Measurements from ENCODE around the gene DCBLD2. TPM values are rescaled to one million over a fixed set of nuclear protein-coding genes. Genes with fewer than 3 reads are reported as not detected.

DCBLD2 gene
- total RNA-seq, 1 experiment from 2014 or later, result 70.2 TPM

DNA sequence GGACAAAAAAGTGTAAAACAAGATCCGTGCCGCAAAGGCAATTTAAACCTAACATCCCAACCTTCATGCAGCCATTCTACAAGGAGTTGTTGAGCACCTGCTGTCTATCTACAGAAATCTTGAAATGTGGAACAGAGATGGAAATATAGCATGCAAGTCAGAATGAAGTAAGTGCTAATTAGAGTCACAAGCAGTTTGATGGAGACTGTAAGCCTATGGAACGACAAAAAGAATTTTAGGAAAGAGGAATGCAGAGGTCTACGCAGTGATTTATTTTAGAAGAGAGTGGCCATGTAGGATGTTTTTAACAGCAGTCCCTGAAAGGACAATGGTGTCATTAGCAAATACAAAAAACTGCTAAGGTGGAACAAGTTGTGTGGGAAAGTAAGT lies 851 bp upstream of the DCBLD2 start:
- Histone ChIP-seq H3K4me3 (peak overlapping the region; percentile 98), H3K9me3 (replicated peaks) (0 out of 2 replicates have a peak, but pooled peaks cover 3% of the 10 kb centered on the region), H3K36me3 (peaks cover 25% of the 10 kb centered on the region), H3K27ac (peak overlapping the region; percentile 47), H3K27me3 (replicated peaks) (no peaks in the 10 kb centered on the region), H3K4me1 (replicated peaks) (peaks cover 54% of the 10 kb centered on the region)
- DNase-seq (ENCODE audit: low read depth in 1 of 2, low spot score in 2 of 2), result no peak

DNA sequence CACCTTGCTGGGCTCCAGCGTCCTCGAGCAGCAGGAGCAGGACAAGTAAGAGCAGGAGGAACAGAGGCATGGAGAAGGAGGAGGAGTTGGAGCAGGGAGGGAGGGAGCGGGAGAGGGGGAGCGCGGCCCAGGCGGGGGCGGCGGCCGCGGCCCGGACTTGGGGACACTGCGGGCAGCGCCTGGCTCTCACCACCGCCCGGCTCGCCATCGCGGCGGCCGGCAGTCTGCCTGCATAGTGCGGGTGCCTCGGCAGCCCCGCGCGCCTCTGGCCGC lies 440 bp downstream of the DCBLD2 start:
- peak overlapping the region; percentile 98 for H3K4me3 ChIP-seq
- peak in 1 of 2 experiments; percentile 50 for DNase-seq (ENCODE audit: low read depth in 1 of 2, low spot score in 2 of 2)

DNA sequence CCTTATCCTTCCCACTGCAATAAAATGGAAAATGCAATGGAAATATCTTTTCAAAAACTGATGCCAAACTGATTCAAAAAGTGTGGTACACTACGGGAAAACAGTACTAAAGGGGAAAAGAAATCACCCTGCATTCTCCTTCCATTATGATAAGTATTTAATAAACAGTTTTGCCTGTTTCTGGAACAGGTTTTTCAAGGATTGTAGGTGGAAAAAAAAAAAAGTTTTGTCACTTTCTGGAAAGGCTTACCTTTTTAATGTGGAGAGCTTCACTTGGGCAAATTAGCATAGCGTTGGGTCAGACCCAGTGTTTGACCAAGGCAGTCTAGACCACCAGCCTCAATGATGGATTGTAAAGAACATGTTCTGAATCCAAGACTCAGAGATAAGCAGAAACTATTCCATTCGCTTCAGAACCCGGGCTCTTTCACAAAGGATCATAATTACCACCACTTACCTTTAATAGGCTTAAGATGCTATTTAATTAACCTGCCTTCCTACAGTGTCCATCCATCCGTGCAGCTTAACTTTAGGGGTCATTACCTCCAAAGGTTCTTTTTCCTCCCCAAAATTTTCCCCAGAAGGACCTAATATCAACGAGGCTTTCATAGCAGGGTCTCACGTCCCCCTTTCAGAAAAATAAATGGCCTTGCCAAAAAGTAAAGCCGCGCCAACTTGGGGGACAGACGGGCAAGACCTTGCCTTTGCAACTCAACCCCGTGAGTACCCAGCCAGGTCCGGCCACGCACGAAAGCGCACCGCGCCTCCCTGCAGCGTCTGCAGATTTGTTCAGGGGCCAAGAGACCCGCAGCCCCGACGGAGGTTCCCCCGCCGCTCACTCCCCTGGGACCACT lies 1.0 kb downstream of the DCBLD2 start:
- peak overlapping the region; percentile 98 for H3K4me3 ChIP-seq
- no peaks in the 10 kb centered on the region for H3K27me3 ChIP-seq (replicated peaks)
- H3K27ac ChIP-seq, result peak overlapping the region; percentile 71
- DNase-seq (ENCODE audit: low read depth in 1 of 2, low spot score in 2 of 2), result no peak
- 0 out of 2 replicates have a peak, but pooled peaks cover 3% of the 10 kb centered on the region for H3K9me3 ChIP-seq (replicated peaks)
- peaks cover 29% of the 10 kb centered on the region for H3K36me3 ChIP-seq
- peaks cover 41% of the 10 kb centered on the region for H3K4me1 ChIP-seq (replicated peaks)

More for the DNA sequence above, 440 bp downstream of the DCBLD2 start:
- Histone ChIP-seq H3K27ac (peak overlapping the region; percentile 71), H3K4me1 (replicated peaks) (peaks cover 43% of the 10 kb centered on the region), H3K9me3 (replicated peaks) (0 out of 2 replicates have a peak, but pooled peaks cover 3% of the 10 kb centered on the region), H3K27me3 (replicated peaks) (no peaks in the 10 kb centered on the region), H3K36me3 (peaks cover 25% of the 10 kb centered on the region)

DNA sequence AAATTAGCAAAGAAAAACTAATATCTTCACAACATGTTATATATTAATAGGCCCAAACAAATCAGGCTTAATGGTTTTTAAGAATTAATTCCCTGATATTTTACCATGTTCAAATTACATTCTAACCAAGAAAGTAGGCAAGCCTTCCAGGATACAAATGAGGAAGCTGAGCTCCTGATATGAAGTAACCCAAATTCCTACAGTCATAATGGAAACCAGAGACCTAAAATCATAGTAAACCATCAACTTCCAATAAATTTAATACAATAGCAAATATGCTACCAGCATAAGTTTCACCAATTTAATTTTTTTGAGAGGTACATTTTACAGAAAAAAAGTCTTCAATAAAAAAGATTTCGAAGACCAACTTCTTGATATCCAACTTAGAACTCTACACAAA lies 3.8 kb downstream of the DCBLD2 start:
- no peak for DNase-seq (ENCODE audit: low read depth in 1 of 2, low spot score in 2 of 2)
- H3K36me3 ChIP-seq, result peaks cover 45% of the 10 kb centered on the region
- H3K9me3 ChIP-seq (replicated peaks), result 0 out of 2 replicates have a peak, but pooled peaks cover 3% of the 10 kb centered on the region
- no peak overlapping the region for H3K27ac ChIP-seq
- peaks cover 38% of the 10 kb centered on the region for H3K4me1 ChIP-seq (replicated peaks)
- no peak overlapping the region for H3K4me3 ChIP-seq
- no peaks in the 10 kb centered on the region for H3K27me3 ChIP-seq (replicated peaks)

DNA sequence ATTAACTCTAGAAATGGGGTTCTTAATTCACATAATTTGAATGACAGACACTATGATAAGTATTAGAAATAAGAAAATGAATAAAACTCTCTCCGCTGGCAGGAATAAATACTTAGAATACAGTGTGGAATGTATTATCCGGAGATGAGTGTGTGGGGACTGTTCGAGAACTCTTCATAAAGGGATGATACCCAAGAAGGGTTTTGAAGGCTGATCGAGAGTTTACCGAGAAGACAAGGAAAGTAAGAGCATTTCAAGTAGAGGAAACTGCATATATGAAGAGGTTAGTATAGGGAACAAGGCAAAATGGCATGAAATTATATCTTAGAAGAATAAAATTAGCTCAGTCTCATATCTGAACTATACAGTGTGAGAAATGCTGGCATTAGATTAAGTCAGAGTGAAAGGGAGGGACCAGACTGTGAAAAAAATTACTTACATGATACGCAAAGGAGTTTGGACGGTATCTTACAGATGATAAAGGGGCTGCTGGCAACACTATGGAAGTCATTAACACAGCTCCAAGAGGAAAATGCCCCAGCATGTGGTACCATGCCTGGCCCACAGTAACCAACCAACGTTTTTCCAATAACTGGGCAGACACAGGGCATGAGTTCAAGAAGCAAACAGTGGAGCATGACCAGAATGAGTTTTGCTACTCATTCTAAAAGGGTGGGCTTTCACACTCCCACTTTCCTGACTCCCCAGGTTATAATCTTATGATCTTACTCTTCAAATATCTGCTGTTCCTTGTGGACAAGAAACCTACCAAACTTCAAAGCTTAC lies 6.5 kb downstream of the DCBLD2 start:
- H3K4me1 ChIP-seq (replicated peaks), result peaks cover 53% of the 10 kb centered on the region
- H3K9me3 ChIP-seq (replicated peaks), result no peaks in the 10 kb centered on the region
- peaks cover 49% of the 10 kb centered on the region for H3K36me3 ChIP-seq
- no peak for DNase-seq (ENCODE audit: low read depth in 1 of 2, low spot score in 2 of 2)
- no peaks in the 10 kb centered on the region for H3K27me3 ChIP-seq (replicated peaks)
- H3K4me3 ChIP-seq, result no peak overlapping the region
- H3K27ac ChIP-seq, result no peak overlapping the region

DNA sequence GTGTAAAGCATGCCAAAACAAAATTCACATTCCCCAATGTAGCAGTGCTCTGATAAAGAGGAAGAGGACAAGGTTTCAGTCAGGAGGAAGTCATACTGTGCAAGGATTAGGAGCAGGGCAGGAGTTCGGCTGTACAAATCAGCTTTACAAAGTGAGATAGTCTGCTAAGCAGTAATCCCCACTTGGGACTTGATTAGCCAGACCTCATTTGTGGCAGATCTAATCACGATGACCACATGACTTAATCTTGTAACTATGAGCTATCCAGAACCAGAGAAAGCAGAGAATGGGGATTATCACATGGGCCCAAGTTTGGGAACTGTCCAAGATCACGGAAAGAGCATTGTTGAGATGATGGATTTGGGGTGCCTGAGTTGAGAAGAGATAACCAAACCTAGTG lies 7.8 kb downstream of the DCBLD2 start:
- no peak overlapping the region for H3K4me3 ChIP-seq
- H3K36me3 ChIP-seq, result peaks cover 41% of the 10 kb centered on the region
- H3K4me1 ChIP-seq (replicated peaks), result peaks cover 47% of the 10 kb centered on the region
- DNase-seq (ENCODE audit: low read depth in 1 of 2, low spot score in 2 of 2), result no peak
- H3K27ac ChIP-seq, result peak overlapping the region; percentile 4; the same call in 1 of the 2 replicates
- no peaks in the 10 kb centered on the region for H3K27me3 ChIP-seq (replicated peaks)
- H3K9me3 ChIP-seq (replicated peaks), result no peaks in the 10 kb centered on the region

DNA sequence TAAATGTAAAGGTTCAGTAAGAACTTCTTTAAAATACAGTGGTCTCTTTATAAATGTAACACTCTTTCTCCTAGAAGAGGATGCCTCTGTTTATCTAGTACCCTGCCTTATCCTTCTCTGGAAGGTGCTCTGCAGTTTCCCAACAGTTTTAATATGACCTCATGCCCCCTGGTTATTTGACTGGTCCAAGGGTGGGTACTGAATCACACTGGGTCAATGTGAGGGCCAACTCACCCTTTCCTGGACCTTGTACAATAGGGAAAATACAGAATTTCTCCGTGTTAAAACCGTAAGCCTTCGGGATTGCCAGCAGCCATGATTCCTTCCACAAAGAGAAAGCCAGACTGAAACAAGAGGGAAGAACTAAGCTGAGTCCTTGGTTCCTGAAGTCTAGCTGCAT lies 9.2 kb downstream of the DCBLD2 start:
- Histone ChIP-seq H3K4me1 (replicated peaks) (peaks cover 55% of the 10 kb centered on the region), H3K36me3 (peaks cover 37% of the 10 kb centered on the region), H3K9me3 (replicated peaks) (no peaks in the 10 kb centered on the region), H3K4me3 (no peak overlapping the region), H3K27ac (no peak overlapping the region), H3K27me3 (replicated peaks) (no peaks in the 10 kb centered on the region)
- DNase-seq (ENCODE audit: low read depth in 1 of 2, low spot score in 2 of 2), result no peak

DNA sequence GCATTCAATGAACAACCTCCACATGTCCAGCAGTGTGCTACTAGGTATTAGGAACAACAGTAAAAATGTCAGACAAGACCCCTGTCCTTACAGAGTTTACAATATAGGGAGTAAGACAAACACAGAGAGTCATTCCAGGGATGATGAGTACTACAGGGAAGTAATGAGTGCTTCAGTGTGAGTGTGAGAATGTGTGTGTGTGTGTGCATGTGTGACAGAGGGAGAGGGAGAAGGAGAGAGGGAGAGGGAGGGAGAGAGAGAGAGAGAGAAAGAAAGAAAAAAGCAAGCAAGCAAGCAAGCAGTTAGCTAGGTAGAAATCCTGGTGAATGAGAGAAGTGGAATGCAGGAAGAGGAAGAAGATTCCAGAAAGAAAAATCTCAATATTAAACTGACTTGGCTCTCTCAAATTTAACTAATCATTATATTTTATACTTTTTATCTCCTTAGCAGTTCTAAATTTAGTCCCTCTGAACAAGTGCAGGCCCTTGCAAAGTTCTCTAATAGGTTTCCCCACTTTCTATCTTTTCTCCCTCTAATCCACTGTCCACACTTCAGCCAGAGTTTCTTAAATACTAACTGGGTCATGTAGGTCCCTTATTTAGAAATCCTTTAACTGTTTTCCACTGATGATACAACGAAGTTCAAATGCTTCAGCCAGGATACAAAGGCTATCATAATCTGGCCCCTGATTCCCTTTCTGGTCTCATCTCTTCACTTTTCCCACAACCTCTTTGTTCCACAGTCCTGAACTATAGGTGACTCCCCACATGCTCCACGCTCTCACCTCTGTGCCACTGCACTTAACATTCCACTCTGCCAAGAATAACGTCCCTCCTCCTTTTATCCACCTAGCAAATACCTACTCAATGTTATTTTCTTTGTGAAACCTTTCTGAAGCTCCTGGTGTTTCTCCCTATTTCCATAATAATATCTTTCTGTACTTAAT lies 10.3 kb downstream of the DCBLD2 start:
- H3K27ac ChIP-seq, result no peak overlapping the region
- DNase-seq (ENCODE audit: low read depth in 1 of 2, low spot score in 2 of 2), result no peak
- H3K36me3 ChIP-seq, result peaks cover 37% of the 10 kb centered on the region
- H3K27me3 ChIP-seq (replicated peaks), result no peaks in the 10 kb centered on the region
- H3K9me3 ChIP-seq (replicated peaks), result no peaks in the 10 kb centered on the region
- no peak overlapping the region for H3K4me3 ChIP-seq
- peaks cover 58% of the 10 kb centered on the region for H3K4me1 ChIP-seq (replicated peaks)

DNA sequence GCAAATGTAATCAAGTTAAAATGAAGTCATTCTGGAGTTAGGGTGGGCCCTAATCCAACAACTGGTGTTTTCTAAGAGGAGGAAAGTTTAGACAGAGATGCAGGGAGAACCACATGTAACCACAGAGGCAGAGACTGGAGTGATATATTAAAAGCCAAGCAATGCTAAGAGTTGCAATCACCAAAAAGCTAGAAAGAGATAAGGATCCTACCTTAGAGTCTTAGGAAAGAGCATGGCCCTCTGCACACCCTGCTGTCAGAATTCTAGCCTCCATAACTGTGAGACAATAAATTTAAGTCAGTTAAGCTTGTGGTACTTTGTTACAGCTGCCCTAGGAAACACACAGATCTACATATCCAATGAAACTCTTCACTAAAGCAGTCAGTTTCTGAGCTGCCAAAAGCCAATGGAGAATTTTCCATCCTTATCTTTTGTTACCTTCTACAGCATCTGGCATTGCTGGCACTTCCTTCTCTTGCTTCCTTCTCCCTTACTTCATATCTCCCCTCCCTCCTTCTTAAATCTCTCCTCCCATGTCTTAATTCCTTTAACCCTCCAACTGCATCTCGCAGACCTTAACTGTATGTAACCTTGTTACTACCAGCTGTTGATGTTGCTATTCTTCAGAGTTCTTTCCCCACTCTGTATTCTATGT lies 11.2 kb downstream of the DCBLD2 start:
- Histone ChIP-seq H3K4me1 (replicated peaks) (peaks cover 67% of the 10 kb centered on the region), H3K4me3 (no peak overlapping the region), H3K36me3 (peaks cover 34% of the 10 kb centered on the region), H3K27ac (no peak overlapping the region), H3K9me3 (replicated peaks) (no peaks in the 10 kb centered on the region), H3K27me3 (replicated peaks) (no peaks in the 10 kb centered on the region)
- no peak for DNase-seq (ENCODE audit: low read depth in 1 of 2, low spot score in 2 of 2)

DNA sequence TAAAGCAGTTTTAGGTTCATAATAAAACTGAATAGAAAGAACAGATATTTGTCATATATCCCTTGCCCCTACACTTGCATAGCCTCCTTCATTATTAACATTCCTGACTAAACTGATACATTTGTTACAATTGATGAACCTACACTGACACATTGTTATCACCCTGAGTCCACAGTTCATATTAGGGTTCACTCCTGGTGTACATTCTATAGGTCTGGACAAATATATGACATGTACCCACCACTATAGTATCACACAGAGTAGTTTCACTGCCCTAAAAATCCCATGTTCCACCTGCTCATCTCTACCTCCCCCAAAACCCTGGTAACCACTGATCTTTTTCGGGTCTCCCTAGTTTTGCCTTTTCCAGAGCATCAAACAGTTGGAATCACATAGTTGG lies 13.8 kb downstream of the DCBLD2 start:
- Histone ChIP-seq H3K4me1 (replicated peaks) (peaks cover 73% of the 10 kb centered on the region), H3K36me3 (peaks cover 21% of the 10 kb centered on the region), H3K4me3 (no peak overlapping the region), H3K9me3 (replicated peaks) (no peaks in the 10 kb centered on the region), H3K27me3 (replicated peaks) (no peaks in the 10 kb centered on the region), H3K27ac (no peak overlapping the region)
- DNase-seq (ENCODE audit: low read depth in 1 of 2, low spot score in 2 of 2), result no peak

DNA sequence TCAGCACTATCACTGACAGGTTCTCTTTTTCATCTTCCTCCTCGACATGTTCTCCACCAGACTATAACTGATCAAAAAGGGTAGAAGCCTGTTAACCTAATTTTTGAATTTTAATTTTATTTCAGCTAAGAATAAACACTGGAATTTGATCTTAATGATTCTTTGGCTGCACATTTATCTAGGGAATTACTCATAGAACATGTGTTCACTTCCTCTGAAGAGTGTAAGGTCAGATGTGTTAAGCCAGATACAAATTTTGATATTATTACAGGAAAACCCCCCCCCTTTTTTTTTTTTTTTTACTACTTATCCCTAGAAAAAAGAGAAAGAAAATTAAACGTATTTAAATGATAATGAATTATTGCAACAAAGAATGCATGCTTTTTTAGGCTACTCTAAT lies 15.0 kb downstream of the DCBLD2 start:
- Histone ChIP-seq H3K27me3 (replicated peaks) (no peaks in the 10 kb centered on the region), H3K4me3 (no peak overlapping the region), H3K36me3 (peaks cover 16% of the 10 kb centered on the region), H3K9me3 (replicated peaks) (no peaks in the 10 kb centered on the region), H3K27ac (no peak overlapping the region), H3K4me1 (replicated peaks) (peaks cover 62% of the 10 kb centered on the region)
- no peak for DNase-seq (ENCODE audit: low read depth in 1 of 2, low spot score in 2 of 2)

DNA sequence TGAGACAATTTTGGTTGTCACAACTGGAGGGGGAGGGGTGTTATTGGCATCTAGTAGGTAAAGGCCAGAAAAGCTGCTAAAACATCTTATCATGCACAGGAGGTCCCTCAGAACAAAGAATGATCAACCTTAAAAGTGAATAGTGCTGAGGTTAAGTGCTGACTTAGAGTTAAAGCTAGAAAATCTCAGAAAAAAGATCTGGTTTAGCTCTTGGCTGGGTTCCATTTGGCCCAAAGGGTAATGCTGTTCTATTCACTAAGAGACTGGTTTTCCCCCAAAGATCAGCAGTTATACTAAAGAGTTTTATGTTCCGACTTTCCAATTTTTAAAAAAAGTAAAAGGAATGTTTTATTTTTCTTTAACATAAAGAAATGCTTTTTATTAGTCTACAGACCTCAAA lies 15.6 kb downstream of the DCBLD2 start:
- Histone ChIP-seq H3K4me1 (replicated peaks) (peaks cover 55% of the 10 kb centered on the region), H3K36me3 (peaks cover 19% of the 10 kb centered on the region), H3K27ac (no peak overlapping the region), H3K9me3 (replicated peaks) (no peaks in the 10 kb centered on the region), H3K27me3 (replicated peaks) (no peaks in the 10 kb centered on the region), H3K4me3 (no peak overlapping the region)
- DNase-seq (ENCODE audit: low read depth in 1 of 2, low spot score in 2 of 2), result no peak

Measured in SJSA1 (cell line).